GM18519 (cell line): ENCODE data around the gene TXNDC16.
"Not testable (repeated sequence)": the region's sequence is repeated elsewhere in the genome, so short reads cannot be mapped to it uniquely, and the experiment has no call there.

Source experiments
- ATAC-seq: cut with Tn5 transposase; IDR thresholded peaks from one replicate; pipeline ENCODE4 v1.9.1; 2021; ENCODE audit warnings: mild to moderate bottlenecking, moderate library complexity; ENCODE audit not compliant: unreplicated experiment, low FRiP score

The TXNDC16 gene, protein sequence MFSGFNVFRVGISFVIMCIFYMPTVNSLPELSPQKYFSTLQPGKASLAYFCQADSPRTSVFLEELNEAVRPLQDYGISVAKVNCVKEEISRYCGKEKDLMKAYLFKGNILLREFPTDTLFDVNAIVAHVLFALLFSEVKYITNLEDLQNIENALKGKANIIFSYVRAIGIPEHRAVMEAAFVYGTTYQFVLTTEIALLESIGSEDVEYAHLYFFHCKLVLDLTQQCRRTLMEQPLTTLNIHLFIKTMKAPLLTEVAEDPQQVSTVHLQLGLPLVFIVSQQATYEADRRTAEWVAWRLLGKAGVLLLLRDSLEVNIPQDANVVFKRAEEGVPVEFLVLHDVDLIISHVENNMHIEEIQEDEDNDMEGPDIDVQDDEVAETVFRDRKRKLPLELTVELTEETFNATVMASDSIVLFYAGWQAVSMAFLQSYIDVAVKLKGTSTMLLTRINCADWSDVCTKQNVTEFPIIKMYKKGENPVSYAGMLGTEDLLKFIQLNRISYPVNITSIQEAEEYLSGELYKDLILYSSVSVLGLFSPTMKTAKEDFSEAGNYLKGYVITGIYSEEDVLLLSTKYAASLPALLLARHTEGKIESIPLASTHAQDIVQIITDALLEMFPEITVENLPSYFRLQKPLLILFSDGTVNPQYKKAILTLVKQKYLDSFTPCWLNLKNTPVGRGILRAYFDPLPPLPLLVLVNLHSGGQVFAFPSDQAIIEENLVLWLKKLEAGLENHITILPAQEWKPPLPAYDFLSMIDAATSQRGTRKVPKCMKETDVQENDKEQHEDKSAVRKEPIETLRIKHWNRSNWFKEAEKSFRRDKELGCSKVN

DNA sequence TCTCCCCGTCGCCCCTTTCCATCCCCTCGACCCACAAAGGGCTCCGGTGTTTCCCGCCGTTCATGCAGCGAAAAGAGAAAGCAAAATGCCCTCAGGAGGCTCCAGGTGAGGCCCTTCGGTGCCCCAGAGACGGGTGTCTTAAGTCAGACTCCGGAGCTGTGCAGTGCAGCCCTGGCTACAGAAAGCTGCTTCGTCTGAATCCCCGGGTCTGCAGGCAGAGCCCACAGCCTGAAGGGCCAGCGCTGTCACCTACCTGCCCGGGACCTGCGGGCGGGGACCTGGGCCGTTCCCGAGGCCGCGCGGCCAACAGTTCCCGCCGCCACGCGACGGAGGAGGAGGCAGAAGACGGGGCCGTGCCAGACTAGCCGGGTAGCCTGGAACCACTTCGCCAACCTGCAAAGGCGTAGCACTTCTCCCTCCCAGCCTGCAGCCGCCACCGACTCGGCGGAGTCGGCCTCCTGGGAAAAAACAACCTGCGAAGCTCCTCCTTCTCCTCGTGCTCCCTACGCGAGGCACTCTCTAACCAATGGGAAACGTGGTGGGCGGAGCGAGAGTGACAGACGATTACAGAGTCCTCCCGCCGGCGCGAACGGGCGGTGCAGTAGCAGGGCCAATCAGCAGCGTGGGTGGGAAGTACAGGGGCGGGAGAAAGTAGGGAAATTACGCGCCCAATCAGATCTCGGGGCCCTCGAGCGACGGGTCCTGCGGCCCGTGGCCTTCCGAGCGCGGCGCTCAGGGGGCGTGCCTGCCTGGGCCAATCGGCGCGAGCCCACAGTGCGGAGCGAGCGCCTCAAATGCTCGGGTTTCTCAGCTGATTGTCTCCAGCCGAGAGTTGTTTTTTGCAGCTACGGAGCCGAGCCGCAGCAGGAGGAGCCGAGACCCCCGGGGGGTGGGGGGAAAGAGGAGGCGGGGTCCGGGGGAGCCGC, at the start of gene TXNDC16, which contains the start of gene GPR137C:
TSS of gene TXNDC16 (minus strand) at position 443 of the 926 bp plus-strand sequence. CDS start 8,948 bp downstream, outside the sequence.
TSS of gene GPR137C (plus strand) at position 774 of the 926 bp plus-strand sequence. CDS start 312 bp downstream, outside the sequence.
- peak; percentile 94 for ATAC-seq

DNA sequence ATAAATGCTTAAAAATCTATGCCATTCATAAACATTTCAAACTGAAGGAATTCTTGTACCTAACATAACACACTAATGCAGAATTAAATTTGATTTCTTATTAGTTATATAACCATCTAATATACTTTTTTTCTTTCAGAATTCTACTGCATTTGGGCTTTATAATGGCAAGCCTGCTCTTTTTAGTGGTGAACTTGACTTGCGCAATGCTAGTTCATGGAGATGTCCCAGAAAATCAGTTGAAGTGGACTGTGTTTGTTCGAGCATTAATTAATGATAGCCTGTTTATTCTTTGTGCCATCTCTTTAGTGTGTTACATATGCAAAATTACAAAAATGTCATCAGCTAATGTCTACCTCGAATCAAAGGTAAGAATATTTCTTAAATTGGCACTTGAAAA, 47.7 kb upstream of the TXNDC16 start:
- no peak for ATAC-seq

DNA sequence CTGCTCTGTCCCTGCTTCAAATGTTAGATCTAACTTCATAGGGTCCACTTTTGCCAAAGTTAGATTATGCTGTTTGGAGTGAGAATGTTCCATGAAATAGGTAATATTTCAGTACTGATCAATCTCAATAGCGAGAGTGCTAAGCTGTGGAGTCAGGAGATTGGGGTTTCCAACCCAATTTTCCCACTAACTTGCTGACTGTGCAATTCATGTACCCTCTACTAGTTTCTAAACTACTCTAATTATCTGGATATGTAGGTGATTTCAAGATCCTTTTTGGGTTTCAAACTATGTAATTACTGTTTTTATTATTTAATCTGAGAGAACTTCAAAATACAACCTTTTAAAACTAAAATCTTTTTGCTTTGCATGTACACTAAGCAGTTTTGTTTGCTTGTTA, 46.3 kb upstream of the TXNDC16 start:
- no peak for ATAC-seq

DNA sequence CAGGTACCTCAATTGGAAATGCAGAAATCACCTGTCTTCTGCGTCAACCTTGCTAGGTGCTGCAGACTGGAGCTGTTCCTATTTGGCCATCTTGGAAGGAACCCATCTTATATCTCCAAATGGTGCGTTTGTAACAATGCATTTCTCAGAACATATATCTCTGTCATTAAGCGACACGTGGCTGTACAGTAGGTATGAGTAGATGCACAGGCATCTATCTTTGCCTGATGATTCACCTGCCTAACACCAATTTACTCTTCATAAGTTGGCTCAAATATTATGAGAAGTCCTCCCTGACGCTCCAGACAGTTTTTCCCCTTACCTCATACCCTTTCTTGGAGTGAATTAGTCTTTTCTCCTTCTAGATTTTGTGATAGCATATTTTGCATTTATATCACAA, 44.6 kb upstream of the TXNDC16 start:
- no peak for ATAC-seq

DNA sequence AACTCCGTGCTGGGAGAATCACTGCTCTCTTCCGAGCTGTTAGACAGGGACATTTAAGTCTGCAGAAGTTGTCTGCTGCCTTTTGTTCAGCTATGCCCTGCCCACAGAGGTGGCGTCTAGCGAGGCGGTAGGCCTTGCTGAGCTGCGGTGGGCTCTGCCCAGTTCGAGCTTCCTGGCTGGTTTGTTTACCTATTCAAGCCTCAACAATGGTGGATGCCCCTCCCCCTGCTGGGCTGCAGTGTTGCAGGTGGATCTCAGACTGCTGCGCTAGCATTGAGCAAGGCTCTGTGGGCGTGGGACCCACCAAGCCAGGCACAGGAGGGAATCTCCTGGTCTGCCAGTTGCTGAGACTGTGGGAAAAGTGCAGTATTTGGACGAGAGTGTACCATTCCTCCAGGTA, 44.0 kb upstream of the TXNDC16 start:
- no peak for ATAC-seq

DNA sequence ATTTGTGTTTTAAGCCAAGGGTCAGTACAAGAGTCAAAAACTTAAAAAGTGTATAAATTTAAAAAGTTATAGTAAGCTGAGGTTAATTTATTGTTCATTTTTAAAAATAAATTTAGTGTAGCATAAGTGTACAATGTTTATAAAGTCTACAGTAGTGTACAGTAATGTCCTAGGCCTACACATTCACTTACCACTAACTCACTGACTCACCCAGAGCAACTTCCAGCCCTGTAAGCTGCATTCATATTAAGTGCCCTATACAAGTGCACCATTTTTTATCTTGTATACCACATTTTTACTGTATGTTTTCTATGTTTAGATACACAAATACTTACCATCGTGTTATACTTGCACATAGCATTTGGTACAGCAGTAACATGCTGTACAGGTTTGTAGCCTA, 38.0 kb upstream of the TXNDC16 start:
- no peak for ATAC-seq

DNA sequence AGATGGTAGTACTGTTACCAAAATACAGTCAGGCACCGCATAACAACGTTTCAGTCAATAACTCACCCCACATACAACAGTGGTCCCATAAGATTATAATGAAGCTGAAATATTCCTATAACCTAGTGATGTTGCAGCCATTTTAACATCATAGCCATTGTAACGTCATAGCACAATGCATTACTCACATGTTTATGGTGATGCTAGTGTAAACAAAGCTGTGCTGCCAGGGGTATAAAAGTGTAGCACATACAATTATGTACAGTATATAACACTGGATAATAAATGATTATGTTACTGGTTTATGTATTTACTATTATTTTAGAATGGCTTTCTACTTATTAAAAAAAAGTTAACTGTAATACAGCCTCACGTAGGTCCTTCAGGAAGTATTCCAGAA, 37.3 kb upstream of the TXNDC16 start:
- no peak for ATAC-seq

DNA sequence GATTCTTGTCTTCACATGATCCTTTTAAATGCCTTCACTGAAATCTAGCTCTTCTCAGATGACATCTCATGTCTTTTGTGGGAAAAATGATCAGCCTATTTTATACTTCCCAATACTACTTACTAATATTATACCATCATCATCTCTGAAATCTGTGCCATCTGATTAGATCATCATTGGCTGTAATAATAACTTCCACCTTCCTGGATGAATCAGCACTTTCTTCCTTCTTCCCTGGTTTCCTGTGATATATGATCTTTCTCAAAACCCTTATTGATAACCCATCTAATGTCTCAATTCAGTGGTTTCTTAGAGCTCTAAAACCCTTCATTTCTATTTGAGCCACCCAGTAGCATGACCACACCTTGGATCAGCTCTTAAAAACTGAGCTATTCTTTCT, 31.2 kb upstream of the TXNDC16 start:
- no peak for ATAC-seq

DNA sequence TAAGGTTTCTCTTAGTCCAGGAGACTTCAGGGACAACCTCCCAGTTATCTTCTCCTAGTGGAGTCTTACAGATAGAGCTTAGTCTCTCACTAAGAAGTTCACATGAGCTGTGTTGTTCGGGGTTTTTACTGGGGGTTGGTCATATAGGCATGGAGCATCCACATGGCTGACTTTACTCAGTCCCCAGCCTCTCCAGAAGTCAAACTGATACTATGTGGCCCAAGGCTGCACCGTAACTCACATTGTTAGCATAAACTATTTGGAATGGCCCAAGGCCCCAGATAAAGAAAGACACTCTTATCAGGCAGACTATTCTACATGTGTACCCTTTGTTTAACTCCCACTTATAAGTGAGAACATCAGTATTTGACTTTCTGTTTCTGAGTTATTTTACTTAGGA, 23.6 kb upstream of the TXNDC16 start:
- ATAC-seq: no peak

DNA sequence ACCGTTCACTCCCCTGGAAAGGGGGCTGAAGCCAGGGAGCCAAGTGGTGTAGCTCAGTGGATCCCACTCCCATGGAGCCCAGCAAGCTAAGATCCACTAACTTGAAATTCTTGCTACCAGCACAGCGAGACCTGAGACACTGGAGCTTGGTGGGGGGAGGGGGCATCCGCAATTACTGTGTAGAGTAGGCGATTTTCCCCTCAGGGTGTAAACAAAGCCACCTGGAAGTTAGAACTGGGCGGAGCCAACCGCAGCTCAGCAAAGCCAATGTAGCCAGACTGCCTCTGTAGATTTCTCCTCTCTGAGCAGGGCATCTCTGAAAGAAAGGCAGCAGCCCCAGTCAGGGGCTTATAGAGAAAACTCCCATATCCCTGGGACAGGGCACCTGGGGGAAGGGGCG, 16.1 kb upstream of the TXNDC16 start:
- ATAC-seq: not testable (repeated sequence)

DNA sequence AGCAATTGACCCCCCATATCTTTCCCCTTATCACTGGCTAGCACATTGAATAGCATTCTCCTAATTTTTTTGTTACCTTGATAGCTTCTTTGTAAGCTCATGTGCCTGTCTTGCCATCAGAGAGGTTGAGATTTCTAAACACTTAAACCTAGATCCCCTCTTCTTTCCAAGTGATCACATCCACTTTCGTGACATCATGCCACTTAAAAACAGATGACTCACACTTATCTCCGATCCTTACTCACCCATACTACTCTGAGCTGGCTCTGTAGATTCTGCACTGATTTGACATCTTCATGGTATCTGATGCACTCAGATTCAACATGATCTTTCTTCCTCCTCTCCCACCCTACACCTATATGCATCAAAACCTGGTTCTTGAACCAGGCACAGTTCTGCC, 10.8 kb upstream of the TXNDC16 start:
- no peak for ATAC-seq

DNA sequence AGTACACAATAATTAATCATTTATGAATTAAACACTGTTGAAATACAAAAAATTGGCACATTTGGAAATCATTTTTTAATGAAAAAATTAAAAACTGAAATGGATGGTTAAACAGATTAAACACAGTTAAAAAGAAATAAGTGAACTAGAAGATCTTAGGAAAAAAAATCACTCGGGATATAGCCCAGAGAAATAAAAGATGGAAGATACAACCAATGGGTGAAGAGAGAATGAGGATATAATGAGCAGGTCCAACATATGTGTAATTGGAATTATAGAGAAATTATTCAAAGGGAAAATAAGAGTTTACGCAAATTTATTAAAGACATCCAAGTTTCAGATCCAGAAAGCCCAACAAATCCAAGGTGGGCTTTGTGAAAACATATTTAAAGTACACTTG, 6.4 kb upstream of the TXNDC16 start:
- no peak for ATAC-seq

DNA sequence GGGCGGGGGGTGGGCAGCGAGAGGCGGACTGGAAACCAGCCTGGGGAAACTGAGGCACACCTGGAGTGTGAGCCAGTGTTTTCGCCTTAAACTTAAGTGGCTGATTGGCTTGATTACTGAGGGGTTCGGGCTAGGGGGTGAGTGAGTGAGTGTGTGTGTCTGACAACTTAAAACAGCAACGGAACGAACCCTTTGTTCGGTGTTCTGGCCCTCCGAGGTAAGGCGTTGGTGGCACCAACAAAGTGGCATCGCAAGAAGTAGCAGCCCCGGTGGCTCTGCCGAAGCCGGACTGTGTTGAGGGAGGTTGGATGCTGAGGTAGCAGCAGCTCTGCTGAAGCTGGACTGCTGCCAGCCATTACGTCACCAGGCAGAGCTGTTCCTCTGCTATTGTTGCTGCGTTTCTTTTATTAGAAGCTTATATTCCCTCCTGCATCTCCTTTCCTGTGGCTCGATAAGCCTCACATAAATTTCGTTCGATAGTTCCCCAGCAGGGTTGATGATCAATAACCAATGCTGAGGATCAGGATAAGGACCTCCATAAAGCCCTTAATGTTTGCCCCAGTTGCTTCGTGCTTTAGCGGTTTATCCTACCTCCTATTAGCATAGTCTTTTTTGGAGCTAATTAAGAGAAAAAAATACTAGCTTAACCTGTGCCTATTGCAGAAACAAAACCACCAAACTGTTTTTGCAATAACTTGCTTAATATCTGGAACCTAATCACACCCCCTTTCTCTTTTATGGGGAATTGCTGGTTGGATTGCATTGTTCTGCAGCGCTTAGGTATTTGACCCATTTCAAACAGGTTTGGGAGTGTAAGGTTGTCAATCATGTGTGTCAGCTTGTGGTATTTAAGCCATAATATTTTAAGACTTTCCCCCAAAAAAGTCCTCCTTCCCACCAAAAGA, 1.6 kb upstream of the TXNDC16 start:
- no peak for ATAC-seq

DNA sequence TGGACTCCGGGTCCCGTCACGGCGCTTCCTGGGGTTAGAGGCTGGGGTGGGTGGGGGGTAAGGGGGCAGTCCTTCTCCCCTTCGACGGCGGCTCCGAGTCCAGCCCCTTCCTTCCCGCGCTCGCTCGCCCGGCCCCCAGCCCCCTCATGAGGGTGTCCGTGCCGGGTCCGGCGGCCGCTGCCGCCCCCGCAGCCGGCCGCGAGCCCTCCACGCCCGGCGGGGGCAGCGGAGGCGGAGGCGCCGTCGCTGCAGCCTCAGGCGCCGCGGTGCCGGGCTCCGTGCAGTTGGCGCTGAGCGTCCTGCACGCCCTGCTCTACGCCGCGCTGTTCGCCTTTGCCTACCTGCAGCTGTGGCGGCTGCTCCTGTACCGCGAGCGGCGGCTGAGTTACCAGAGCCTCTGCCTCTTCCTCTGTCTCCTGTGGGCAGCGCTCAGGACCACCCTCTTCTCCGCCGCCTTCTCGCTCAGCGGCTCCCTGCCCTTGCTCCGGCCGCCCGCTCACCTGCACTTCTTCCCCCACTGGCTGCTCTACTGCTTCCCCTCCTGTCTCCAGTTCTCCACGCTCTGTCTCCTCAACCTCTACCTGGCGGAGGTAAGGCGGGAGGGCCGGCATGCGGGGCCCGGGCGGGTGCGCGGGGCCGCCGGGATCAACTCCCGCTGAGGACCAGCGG, 831 bp upstream of the TXNDC16 start:
- ATAC-seq: no peak

DNA sequence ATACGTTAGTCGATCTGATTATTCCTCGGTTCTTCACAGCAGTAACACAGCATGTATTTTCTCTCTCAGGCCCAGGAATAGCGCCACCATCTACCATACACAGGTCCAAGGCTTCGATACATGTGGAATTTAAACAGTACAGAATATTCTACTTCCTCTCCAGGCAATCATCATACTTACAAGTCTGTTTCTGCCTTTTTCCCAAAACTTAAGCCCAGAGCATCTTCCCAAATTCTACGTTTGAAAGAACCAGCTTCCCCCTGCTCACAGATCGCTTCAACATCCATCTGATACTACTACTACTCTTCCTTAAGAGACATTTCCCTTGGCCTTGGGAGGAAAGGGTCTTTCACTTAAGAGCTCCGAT, 626 bp downstream of the TXNDC16 start:
- ATAC-seq: no peak

DNA sequence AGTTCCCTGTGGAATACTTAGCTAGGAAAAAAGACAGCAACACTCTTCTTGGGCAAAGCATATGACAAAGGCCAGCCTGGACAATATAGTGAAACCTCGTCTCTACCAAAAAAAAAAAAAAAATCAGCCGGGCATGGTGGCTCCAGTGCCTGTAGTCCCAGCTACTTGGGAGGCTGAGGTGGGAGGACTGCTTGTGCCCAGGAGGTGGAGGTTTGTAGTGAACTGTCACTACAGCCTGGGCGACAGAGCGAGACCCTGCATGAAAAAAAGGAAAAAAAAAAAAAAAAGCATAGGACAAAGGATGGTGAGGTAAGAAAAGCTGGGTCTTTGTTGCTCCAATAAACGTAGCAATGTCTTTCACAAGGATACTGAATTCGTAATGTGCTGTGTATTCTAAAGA, 1.1 kb downstream of the TXNDC16 start:
- no peak for ATAC-seq

DNA sequence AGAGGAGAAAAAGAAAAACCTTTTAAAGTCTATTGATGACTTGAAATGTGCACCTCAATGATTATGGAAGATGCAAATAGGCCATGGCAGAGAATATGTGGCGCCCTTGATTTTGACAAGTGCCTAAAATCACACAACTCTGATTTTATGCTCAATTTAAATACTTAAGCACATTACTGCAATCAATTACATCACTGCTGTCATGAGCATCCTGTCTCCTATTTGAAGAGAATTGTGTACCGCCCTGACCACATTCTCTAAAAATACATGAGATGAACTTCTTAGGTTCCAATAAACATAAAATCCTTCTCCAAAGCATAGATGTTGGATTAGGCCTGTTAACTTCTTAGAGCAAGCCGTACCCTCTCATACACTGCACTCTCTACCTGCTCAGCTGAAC, 1.6 kb downstream of the TXNDC16 start:
- no peak for ATAC-seq

DNA sequence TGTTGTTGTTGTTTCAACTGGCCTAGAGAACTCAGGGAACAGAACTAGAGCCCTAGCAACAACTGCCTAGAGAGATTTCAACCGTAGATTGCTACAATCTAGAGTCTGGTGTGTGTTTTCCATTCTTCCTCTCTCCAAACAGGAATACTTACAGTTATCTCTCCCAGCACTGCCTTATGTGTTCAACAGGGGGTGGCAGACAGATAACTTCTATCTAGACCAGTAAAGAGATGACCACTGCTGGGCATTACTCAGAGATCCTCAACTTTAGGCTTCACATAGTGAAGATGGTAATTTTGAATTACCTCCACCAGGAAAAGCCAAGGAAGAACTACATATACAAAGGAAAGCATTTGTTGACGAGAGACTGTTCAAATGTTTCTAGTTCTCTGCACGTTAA, 4.8 kb downstream of the TXNDC16 start:
- ATAC-seq: no peak

DNA sequence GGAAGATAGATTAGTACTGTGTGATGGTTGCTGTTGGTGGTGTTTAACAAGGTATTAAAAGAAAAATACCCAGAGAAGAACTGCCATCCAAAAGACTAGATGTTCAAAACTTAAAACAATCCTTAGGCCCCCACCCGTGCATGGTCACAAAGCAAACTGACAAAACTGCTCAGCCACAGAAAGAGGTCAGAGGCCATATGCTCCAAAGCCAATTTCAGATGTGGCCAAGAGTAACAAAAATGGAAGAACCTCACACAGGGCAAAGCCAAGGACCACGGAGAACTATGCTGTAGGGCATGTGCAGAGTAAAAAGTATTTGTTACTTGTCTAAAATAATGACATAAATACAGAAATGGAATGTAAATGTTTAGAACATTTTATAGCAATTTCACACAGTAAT, 5.3 kb downstream of the TXNDC16 start:
- no peak for ATAC-seq
